Measurements from ENCODE around the gene GABRB1.
A peak's percentile ranks its signal among the peaks of the same experiment; 100 is the strongest.

Gene GABRB1

GRCh38 chr4:47106561-47106960, 75.2 kb downstream of the GABRB1 start:
- DNase-seq (ENCODE audit: low read depth, low spot score): no peak

DNA sequence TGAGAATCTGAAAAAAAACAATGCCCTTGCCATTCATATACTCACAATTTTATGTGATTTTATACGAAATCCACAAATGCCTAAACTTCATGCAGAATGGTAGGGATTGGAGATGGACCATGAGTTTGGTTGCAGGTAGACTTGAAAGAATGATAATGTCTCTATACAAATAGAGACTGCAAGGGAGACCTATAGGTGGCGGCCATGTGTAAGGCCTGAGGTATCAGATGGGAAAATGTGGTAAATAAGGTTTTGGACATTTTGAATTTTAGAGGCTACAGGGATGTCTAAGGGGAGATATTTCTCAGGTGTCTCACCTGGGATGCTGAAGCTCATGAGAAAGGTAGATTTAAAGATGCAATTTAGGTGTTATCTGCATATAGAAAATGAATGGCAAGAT, 78.0 kb downstream of the GABRB1 start:
- H3K27ac ChIP-seq: no peak overlapping the region
- no peak for DNase-seq (ENCODE audit: low read depth, low spot score)

More at GRCh38 chr4:47106561-47106960, 75.2 kb downstream of the GABRB1 start:
- no peak overlapping the region for H3K27ac ChIP-seq

DNA sequence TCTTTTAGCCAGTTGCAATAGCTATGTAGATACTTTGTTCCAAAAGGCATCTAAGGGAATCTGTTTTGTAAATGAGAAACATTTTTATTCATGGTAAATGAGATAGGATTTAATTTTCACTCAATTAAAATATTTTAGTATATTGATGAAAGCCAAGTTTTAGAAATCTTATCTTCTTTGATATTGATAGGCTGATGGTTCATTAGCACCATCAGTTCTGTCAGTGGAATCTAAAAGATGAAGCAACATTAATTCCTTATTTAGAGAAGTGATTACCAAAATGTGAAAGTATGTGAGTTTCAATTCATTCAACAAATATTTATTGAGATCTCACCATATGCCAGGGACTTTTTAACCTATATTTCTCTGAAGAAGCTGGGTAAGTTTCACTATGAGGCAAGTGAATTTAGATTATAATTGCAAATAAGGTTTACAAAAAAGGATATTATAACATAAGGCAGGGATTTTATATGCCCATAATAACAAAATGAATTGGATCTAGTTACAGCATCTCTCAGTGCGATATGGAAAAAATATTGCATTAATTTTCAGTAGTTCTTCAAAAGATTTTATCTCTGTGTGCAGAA, 79.3 kb downstream of the GABRB1 start:
- no peak for DNase-seq (ENCODE audit: low read depth, low spot score)
- no peak overlapping the region for H3K27ac ChIP-seq

- no peak for DNase-seq (ENCODE audit: low read depth, low spot score)
- no peak overlapping the region for H3K27ac ChIP-seq
These were observed 87.0 kb downstream of the GABRB1 start for GRCh38 chr4:47118192-47118929.

- DNase-seq (ENCODE audit: low read depth, low spot score): no peak
- no peak overlapping the region for H3K27ac ChIP-seq
These were observed 89.4 kb downstream of the GABRB1 start for GRCh38 chr4:47120783-47121182.

GRCh38 chr4:47122592-47123291, 91.4 kb downstream of the GABRB1 start:
- no peak overlapping the region for H3K27ac ChIP-seq
- DNase-seq (ENCODE audit: low read depth, low spot score): peak; percentile 16

GRCh38 chr4:47128991-47129390, 97.6 kb downstream of the GABRB1 start:
- no peak for DNase-seq (ENCODE audit: low read depth, low spot score)
- no peak overlapping the region for H3K27ac ChIP-seq

- DNase-seq (ENCODE audit: low read depth, low spot score): no peak
These were observed 103.8 kb downstream of the GABRB1 start for GRCh38 chr4:47135210-47135609.

DNA sequence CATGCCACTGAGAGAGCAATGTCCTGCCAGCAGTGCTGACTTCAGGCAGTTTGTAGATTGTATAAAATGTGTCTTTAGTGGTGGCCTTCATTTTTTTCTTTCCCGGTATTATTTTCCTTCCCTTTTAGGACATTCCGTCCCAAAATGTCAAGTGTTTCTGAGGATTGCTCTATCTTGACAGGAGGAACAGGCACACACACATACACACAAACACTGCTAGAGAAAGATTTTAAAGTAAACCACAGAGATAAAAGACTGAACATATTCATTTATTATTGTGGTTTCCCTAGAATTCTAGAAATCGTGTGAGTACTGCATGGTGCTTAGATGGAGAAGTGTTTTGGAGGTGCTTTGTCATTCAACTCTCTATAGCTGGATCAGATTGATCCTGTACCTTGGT, 111.9 kb downstream of the GABRB1 start:
- no peak overlapping the region for H3K27ac ChIP-seq
- DNase-seq (ENCODE audit: low read depth, low spot score): no peak

More at GRCh38 chr4:47135210-47135609, 103.8 kb downstream of the GABRB1 start:
- no peak overlapping the region for H3K27ac ChIP-seq

DNA sequence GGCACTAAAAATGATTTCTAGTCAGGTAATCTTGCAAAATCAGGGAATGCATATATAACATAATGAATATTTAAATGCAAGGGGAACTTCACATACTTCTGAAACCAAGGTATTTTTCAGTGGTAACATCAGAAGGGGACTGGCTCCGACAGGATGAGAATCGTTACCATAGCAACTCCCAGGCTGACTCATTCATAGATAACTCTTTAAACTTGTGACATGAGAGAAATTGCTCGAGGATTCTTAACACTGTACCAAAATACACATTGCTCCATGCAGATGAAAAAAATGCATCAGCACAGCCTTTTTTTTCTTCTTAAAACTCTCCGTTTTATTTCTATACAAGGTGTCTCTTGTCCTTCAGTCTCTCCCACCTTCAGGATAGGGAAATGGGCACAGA, 114.3 kb downstream of the GABRB1 start:
- H3K27ac ChIP-seq: no peak overlapping the region
- DNase-seq (ENCODE audit: low read depth, low spot score): no peak

- no peak overlapping the region for H3K27ac ChIP-seq
- no peak for DNase-seq (ENCODE audit: low read depth, low spot score)
These were observed 123.5 kb downstream of the GABRB1 start for GRCh38 chr4:47154816-47155370.

DNA sequence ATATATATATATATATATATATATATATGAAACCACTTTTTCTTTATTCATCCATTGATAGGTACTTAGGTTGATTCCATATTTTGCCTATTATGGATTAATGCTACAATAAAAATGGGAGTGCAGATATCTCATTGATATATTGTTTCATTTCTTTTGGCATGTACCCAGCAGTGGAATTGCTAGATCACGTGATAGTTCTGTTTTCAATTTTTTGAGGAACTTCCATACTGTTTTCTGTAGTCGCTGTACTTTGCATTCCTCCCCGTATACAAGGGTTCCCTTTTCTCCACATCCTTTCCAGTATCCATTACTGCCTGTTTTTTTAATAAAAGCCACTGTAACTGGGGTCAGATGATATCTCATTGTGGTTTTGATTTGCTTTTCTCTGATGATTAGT, 124.6 kb downstream of the GABRB1 start:
- no peak overlapping the region for H3K27ac ChIP-seq
- DNase-seq (ENCODE audit: low read depth, low spot score): no peak

DNA sequence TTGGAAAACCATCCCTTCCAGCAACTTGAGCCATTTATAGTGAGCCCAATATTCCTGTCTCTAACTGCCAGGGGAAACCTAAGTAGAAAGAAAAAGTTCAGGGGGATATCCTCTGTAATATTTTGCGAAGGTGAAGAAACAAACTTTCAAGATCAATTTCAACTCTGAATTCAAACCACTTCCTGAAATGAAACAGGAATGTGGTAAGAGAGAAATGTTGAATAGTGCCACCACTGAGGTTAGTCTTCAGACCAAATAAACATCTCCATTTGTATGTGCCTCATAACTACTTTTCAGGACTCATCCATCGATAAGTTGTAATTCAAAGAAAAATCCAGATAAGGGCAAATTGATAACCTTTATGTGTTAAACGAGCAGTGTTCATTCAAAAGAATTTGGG, 128.7 kb downstream of the GABRB1 start:
- no peak for DNase-seq (ENCODE audit: low read depth, low spot score)
- no peak overlapping the region for H3K27ac ChIP-seq

DNA sequence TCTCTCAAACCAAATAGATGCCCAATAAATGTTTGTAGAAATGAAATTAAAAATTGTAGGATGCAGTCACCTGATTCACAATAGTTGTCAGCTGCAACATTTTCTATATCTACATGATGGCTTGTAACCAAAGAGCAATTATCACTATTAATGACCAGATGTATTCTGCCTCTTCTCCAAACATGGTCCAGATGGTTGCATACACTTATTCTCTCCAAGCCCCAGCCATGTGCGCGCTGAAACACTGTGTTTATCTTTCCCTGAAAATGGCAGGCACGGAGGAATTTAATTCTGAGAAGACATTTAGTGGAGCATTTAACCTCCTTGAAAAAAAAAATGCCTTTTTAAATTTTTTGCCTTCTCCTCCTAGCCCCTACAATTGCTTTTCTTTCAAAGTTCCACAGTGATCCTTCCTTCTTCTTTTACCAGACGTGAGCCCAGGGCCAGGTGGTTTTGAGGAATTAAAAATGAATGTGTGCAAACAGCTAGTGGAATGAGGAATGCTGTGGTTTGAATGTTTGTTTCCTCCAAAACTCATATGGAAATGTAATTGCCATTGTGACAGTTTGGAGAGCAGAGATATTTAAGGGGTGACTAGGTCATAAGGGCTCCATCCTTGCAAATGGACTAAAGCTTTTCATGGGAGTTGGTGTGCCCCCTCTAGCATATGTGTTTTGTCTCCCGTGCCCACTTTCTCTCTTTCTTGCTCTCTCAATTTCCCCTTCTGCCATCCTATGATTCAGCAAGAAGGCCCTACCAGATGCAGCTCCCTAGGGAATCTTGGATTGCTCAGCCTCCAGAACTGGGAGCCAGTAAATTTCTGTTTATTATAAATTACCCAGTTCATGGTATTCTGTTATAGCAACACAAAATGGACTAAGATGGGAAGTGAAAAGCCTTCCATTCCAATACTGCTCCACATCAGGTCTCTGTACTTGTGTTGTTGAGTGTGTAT, 136.0 kb downstream of the GABRB1 start:
- no peak for DNase-seq (ENCODE audit: low read depth, low spot score)
- no peak overlapping the region for H3K27ac ChIP-seq

GRCh38 chr4:47184083-47184482, 152.7 kb downstream of the GABRB1 start:
- H3K27ac ChIP-seq: no peak overlapping the region
- DNase-seq (ENCODE audit: low read depth, low spot score): no peak

DNA sequence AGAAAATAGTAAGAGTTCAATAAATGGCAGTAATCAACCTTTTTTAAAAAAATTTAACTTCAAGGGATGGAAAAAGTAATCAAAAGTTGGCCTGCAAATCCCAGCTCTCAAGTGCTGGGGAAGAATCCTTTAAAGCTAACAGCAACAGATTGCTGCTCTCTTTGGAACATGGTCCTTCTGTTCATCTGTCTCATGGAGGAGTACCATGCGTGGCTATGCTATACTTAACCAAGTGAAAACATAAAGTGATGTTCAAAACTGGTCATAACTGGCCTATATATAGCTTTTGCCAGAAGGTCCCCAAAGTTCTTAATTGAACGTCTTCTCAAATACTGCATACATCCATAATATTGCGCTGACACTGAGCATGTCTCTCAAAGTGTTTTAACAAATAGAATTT, 154.4 kb downstream of the GABRB1 start:
- DNase-seq (ENCODE audit: low read depth, low spot score): no peak
- H3K27ac ChIP-seq: no peak overlapping the region

- no peak for DNase-seq (ENCODE audit: low read depth, low spot score)
- H3K27ac ChIP-seq: no peak overlapping the region
These were observed 156.2 kb downstream of the GABRB1 start for GRCh38 chr4:47187608-47188007.

- no peak overlapping the region for H3K27ac ChIP-seq
- DNase-seq (ENCODE audit: low read depth, low spot score): no peak
These were observed 161.8 kb downstream of the GABRB1 start for GRCh38 chr4:47193179-47193578.

- no peak overlapping the region for H3K27ac ChIP-seq
- no peak for DNase-seq (ENCODE audit: low read depth, low spot score)
These were observed 162.8 kb downstream of the GABRB1 start for GRCh38 chr4:47194036-47194737.

Measured in epithelial cell of prostate (primary cell).